Measurements from ENCODE around the gene MLLT3. TPM values are rescaled to one million over a fixed set of nuclear protein-coding genes. Genes with fewer than 3 reads are reported as not detected.

The MLLT3 gene
- total RNA-seq, 2 donors from 2014 or later: 5.6 to 5.7 TPM

DNA sequence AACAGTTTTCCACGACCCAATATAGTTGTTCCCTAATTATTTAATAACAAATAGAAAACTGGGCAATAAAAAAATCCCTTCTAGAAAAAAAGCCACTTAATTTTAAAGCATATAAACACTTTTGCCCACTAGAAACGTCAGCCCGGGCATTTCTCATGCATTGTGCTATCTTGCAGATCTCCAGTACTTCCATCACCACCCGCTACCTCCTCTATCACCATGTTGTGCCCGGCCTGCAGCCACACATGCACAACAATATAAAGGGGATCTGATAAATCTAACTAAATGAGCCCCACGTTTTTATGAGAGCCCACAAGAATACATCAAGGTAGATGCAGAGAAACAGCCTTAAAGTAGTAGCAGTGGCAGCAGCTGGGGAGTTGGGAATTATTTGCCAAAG, 272.7 kb downstream of the MLLT3 start:
- H3K36me3 ChIP-seq (replicated peaks in 1 of 2; ENCODE audit: insufficient read depth in 1 of 2, low read depth in 2 of 2): no peaks in the 10 kb centered on the region
- ATAC-seq (no peak), DNase-seq (no peak)
- TF ChIP-seq, protein P1, sequence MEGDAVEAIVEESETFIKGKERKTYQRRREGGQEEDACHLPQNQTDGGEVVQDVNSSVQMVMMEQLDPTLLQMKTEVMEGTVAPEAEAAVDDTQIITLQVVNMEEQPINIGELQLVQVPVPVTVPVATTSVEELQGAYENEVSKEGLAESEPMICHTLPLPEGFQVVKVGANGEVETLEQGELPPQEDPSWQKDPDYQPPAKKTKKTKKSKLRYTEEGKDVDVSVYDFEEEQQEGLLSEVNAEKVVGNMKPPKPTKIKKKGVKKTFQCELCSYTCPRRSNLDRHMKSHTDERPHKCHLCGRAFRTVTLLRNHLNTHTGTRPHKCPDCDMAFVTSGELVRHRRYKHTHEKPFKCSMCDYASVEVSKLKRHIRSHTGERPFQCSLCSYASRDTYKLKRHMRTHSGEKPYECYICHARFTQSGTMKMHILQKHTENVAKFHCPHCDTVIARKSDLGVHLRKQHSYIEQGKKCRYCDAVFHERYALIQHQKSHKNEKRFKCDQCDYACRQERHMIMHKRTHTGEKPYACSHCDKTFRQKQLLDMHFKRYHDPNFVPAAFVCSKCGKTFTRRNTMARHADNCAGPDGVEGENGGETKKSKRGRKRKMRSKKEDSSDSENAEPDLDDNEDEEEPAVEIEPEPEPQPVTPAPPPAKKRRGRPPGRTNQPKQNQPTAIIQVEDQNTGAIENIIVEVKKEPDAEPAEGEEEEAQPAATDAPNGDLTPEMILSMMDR (IDR thresholded peaks at IDR 0.05): no peak
- no peak for TF ChIP-seq POLR2A (IDR thresholded peaks at IDR 0.05)
- no peaks in the 10 kb centered on the region for H3K9me3 ChIP-seq
- peaks cover 25% of the 10 kb centered on the region for H3K4me1 ChIP-seq
- H3K27me3 ChIP-seq: no peaks in the 10 kb centered on the region
- 83 to 84% methylated on average over 6 of the region's 6 CpGs for WGBS, 2 donors
- no peak overlapping the region for H3K27ac ChIP-seq
- no peak overlapping the region for H3K4me3 ChIP-seq
- intact Hi-C loops (cut with DNase I): no loop called here

DNA sequence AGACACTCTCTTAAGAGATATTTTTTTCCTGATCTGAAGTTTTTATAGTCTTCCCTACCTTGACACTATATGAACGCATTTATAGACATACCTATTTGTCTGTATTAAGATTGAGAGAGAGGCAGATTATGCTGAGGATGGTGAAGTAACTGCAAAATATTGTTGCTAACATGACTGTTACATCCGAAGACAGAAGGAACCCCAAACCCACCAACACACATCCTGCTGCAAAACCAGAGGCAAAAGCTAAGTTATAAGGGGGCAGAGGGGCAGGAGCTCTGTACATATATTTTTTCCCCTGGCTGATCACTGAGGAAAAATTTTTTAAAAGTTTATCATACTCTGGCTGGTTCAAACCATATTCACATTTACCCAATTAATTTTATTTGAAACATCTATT, 279.0 kb downstream of the MLLT3 start:
- Histone ChIP-seq H3K36me3 (replicated peaks in 1 of 2; ENCODE audit: insufficient read depth in 1 of 2, low read depth in 2 of 2) (no peaks in the 10 kb centered on the region), H3K4me3 (no peak overlapping the region), H3K27me3 (no peaks in the 10 kb centered on the region), H3K4me1 (no peaks in the 10 kb centered on the region), H3K9me3 (no peaks in the 10 kb centered on the region), H3K27ac (no peak overlapping the region)
- DNase-seq (no peak), ATAC-seq (no peak)
- WGBS, 2 donors: 85 to 90% methylated on average over 2 of the region's 2 CpGs
- intact Hi-C loops (cut with DNase I): no loop called here
- no peak for TF ChIP-seq POLR2A (IDR thresholded peaks at IDR 0.05)
- TF ChIP-seq, protein P1 (IDR thresholded peaks at IDR 0.05): no peak

DNA sequence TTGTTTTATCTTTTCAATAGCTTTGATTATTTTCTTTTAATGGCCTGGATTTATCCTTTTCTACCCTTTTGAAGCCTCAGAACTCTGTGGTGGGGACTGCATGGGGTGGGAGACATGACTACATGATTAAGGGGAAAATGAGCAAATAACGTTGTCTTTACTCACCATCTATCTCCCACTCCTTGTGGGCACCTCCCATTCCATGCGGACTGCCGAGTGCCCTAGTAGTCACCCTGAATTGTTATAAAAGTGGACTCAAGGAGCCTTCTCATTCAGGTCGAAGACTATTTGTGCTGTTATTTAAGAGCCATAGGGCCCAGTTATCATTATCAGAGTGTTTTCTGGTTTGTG, 281.8 kb downstream of the MLLT3 start:
- ATAC-seq: no peak
- no peak for DNase-seq
- WGBS, 2 donors: 64 to 71% methylated on average over 4 of the region's 4 CpGs
- Histone ChIP-seq H3K27me3 (no peaks in the 10 kb centered on the region), H3K27ac (no peak overlapping the region), H3K4me1 (no peaks in the 10 kb centered on the region), H3K36me3 (replicated peaks in 1 of 2; ENCODE audit: insufficient read depth in 1 of 2, low read depth in 2 of 2) (no peaks in the 10 kb centered on the region), H3K9me3 (no peaks in the 10 kb centered on the region), H3K4me3 (no peak overlapping the region)
- TF ChIP-seq POLR2A (IDR thresholded peaks at IDR 0.05): no peak
- TF ChIP-seq, protein P1 (IDR thresholded peaks at IDR 0.05): no peak
- intact Hi-C loops (cut with DNase I): no loop called here

DNA sequence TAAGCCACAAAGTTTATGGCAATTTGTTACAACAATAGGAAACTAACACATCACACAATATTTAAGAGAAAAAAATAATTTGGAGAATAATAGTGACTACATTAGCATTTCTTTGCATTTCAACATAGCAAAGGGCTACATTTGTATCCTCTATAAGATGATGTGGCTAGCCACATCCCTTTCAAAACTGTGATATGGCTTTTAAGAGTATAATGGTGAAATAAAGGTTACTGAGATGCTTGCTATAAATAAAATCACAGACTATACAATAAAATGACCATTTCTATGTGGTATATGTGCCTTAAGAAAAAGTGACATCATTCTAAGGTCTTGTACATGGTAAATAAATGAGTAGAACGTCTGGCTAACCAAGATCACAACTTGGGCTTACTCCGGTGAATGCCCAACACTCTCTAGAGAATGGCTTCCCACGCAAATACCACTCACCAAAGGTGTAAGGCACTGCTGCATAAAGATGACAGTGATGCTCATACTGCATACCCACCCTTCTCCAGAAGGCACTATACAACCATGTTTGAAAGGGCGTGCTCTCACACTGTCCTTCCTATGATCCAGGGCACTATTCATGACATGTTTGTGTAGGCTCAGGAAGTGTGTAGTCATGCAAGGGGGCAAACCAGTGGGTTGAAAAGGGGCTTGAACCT, 286.5 kb downstream of the MLLT3 start:
- 81 to 83% methylated on average over 4 of the region's 4 CpGs for WGBS, 2 donors
- DNase-seq (no peak), ATAC-seq (no peak)
- Histone ChIP-seq H3K27ac (no peak overlapping the region), H3K27me3 (no peaks in the 10 kb centered on the region), H3K9me3 (no peaks in the 10 kb centered on the region), H3K4me1 (no peaks in the 10 kb centered on the region), H3K36me3 (replicated peaks in 1 of 2; ENCODE audit: insufficient read depth in 1 of 2, low read depth in 2 of 2) (no peaks in the 10 kb centered on the region), H3K4me3 (no peak overlapping the region)
- no peak for TF ChIP-seq POLR2A (IDR thresholded peaks at IDR 0.05)
- TF ChIP-seq, protein P1 (IDR thresholded peaks at IDR 0.05): no peak
- intact Hi-C loops (cut with DNase I): no loop called here

DNA sequence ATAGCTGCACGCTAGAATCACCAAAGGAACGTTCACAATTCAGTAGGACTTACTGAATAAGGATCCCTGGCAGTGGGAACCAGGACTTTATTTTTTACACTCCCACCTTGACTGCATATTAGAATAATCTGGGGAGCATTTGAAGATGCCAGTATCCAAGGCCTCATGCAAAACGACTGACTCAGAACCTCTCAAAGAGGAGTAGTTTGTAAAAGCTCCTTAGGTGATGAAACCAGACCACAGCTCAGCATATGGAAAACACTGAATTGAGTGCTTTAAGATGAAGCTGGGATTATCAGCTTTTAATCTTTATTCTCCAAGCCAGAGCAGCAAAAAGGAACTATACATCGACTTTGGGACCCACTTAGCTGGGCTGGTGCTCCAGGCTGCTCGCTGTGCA, 288.3 kb downstream of the MLLT3 start:
- Histone ChIP-seq H3K27me3 (no peaks in the 10 kb centered on the region), H3K27ac (no peak overlapping the region), H3K4me3 (no peak overlapping the region), H3K36me3 (replicated peaks in 1 of 2; ENCODE audit: insufficient read depth in 1 of 2, low read depth in 2 of 2) (no peaks in the 10 kb centered on the region), H3K4me1 (no peaks in the 10 kb centered on the region), H3K9me3 (no peaks in the 10 kb centered on the region)
- TF ChIP-seq POLR2A (IDR thresholded peaks at IDR 0.05): no peak
- TF ChIP-seq, protein P1 (IDR thresholded peaks at IDR 0.05): no peak
- WGBS, 2 donors: 66 to 67% methylated on average over 5 of the region's 5 CpGs
- intact Hi-C loops (cut with DNase I): no loop called here
- DNase-seq (no peak), ATAC-seq (no peak)

Measured in body of pancreas (tissue), 4 donors.